C4-2B (cell line): Measurements from ENCODE around the gene ANKS1B.

Experiments used
- ZFX ChIP-seq: fragments of 450-650 bp; IDR thresholded peaks from 2 replicates; pipeline ENCODE4 v1.6.1; 2017
- TF ChIP-seq, protein P1 (sequence below): fragments of 450-650 bp; conservative IDR thresholded peaks from 2 replicates; pipeline ENCODE4 v1.5.1; 2017; ENCODE audit warnings: mild to moderate bottlenecking

DNA sequence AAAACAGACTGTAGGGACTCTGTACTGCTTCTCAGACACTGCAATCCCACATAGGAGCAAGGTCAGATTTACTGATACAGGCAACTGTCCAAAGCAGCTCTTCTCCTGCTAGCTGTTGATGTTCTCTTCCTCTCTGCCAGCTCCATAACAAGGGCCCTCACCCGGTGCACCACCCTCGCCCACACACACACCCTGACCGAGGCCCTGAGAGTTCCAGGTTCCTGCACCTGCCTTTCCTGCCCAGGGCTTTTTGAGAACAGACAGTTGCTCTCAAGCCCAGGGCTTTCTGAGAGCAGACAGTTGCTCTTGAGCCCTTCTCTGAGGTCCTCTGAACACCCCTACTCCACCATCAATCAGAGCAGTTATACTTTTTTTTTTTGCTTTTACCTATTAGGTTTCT is 571.0 kb downstream of the ANKS1B start:
- TF ChIP-seq, protein P1, sequence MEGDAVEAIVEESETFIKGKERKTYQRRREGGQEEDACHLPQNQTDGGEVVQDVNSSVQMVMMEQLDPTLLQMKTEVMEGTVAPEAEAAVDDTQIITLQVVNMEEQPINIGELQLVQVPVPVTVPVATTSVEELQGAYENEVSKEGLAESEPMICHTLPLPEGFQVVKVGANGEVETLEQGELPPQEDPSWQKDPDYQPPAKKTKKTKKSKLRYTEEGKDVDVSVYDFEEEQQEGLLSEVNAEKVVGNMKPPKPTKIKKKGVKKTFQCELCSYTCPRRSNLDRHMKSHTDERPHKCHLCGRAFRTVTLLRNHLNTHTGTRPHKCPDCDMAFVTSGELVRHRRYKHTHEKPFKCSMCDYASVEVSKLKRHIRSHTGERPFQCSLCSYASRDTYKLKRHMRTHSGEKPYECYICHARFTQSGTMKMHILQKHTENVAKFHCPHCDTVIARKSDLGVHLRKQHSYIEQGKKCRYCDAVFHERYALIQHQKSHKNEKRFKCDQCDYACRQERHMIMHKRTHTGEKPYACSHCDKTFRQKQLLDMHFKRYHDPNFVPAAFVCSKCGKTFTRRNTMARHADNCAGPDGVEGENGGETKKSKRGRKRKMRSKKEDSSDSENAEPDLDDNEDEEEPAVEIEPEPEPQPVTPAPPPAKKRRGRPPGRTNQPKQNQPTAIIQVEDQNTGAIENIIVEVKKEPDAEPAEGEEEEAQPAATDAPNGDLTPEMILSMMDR: no peak
- no peak for TF ChIP-seq ZFX
